Fibroblast of skin of left biceps (primary cell): Measurements from ENCODE around the gene RBM47.

Source experiments
- DNase-seq, 2 experiments: peaks; one replicate each; pipeline ENCODE4 v3.0.0-alpha.2; 2013; ENCODE audit warnings: low read depth in 2 of 2

RBM47 gene

DNA sequence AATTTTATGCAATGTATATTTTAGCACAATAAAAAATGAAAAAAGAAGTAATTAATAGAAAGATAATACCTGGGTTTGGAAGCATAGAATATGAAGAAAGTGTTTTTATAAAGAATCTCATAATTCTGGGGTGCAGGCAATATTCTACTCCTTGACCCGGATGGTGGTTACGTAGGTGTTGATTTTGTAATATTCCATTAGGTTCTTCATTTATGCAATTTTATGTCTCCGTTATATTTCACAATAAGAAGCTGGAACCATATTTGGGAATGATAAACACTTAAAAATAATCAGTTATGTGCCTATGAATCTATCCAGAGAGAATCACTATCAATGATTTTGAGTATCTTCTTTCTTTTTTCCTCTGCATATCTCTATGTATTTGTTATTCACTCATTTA lies 256.0 kb downstream of the RBM47 start:
- DNase-seq = no peak
